ENCODE results near the gene ATP6V0B.

DNA sequence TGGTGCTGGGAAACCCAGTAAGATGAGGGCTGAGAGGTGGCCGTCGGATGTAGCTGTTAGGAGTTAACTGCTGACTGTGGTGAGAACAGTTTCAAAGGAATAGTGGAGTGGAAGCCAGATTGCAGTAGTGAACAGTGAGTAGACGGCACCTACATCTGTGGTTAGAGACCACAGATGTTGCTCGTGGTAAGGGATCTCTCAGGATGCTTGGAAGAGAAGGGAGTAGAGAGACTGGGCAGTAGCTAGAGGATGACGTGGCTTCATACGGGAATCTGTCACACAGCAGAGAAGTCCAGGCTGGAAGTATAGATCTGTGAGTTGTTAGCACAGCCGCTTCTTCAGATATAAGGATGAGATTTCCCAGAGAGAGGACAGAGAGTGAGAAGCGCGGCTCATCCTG is 48.9 kb upstream of the ATP6V0B start:
- TF ChIP-seq, protein P1, sequence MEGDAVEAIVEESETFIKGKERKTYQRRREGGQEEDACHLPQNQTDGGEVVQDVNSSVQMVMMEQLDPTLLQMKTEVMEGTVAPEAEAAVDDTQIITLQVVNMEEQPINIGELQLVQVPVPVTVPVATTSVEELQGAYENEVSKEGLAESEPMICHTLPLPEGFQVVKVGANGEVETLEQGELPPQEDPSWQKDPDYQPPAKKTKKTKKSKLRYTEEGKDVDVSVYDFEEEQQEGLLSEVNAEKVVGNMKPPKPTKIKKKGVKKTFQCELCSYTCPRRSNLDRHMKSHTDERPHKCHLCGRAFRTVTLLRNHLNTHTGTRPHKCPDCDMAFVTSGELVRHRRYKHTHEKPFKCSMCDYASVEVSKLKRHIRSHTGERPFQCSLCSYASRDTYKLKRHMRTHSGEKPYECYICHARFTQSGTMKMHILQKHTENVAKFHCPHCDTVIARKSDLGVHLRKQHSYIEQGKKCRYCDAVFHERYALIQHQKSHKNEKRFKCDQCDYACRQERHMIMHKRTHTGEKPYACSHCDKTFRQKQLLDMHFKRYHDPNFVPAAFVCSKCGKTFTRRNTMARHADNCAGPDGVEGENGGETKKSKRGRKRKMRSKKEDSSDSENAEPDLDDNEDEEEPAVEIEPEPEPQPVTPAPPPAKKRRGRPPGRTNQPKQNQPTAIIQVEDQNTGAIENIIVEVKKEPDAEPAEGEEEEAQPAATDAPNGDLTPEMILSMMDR (IDR thresholded peaks at IDR 0.05), result no peak
- TF ChIP-seq POLR2AphosphoS5 (IDR thresholded peaks at IDR 0.05), result no peak
